ENCODE data around the gene PLXNB3. TPM values are rescaled to one million over a fixed set of nuclear protein-coding genes. Genes with fewer than 3 reads are reported as not detected.

The PLXNB3 gene
- polyA plus RNA-seq, 2 donors, result 5.1 to 12.4 TPM

- no peak overlapping the region for H3K27ac ChIP-seq (ENCODE audit: low read depth in 2 of 2, low read length in 1 of 2)
- no peaks in the 10 kb centered on the region for H3K9me3 ChIP-seq (ENCODE audit: control insufficient read depth in 2 of 2, insufficient read depth in 1 of 2, low read depth in 1 of 2, low read length in 1 of 2)
- H3K4me3 ChIP-seq (ENCODE audit: low read depth in 1 of 2, low read length in 2 of 2), result no peak overlapping the region
- H3K36me3 ChIP-seq (ENCODE audit: control insufficient read depth in 2 of 2, insufficient read depth in 2 of 2, low read length in 1 of 2), result peaks cover 0 to 7% of the 10 kb centered on the region in 2 donors
- no peaks in the 10 kb centered on the region for H3K27me3 ChIP-seq (ENCODE audit: control insufficient read depth in 1 of 2, insufficient read depth in 2 of 2, low read length in 2 of 2)
- no peaks in the 10 kb centered on the region for H3K4me1 ChIP-seq (ENCODE audit: control insufficient read depth in 2 of 2, insufficient read depth in 2 of 2, low read length in 1 of 2)
- 80 to 82% methylated on average over 21 of the region's 21 CpGs for WGBS, 2 donors
These were observed 8.5 kb downstream of the PLXNB3 start for GRCh38 chrX:153772316-153773217.

DNA sequence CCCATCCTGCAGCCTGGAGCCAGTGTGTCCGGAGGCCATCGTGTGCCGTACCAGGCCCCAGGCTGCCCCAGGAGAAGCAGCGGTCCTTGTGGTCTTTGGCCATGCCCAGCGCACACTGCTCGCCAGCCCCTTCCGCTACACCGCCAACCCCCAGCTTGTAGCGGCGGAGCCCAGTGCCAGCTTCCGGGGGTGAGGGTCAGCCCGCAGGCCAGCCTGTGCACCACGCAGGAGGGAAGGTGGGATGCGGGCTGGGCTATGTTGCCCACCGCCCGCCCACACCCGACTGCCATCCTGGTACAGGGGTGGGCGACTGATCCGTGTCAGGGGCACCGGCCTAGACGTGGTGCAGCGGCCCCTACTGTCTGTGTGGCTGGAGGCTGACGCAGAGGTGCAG is 9.2 kb downstream of the PLXNB3 start:
- H3K9me3 ChIP-seq (ENCODE audit: control insufficient read depth in 2 of 2, insufficient read depth in 1 of 2, low read depth in 1 of 2, low read length in 1 of 2), result no peaks in the 10 kb centered on the region

GRCh38 chrX:153773741-153774575 is 9.9 kb downstream of the PLXNB3 start:
- WGBS, 2 donors, result 92 to 93% methylated on average over 45 to 48 of the region's 48 CpGs
- no peak overlapping the region for H3K27ac ChIP-seq (ENCODE audit: low read depth in 2 of 2, low read length in 1 of 2)
- no peak overlapping the region for H3K4me3 ChIP-seq (ENCODE audit: low read depth in 1 of 2, low read length in 2 of 2)
- H3K27me3 ChIP-seq (ENCODE audit: control insufficient read depth in 1 of 2, insufficient read depth in 2 of 2, low read length in 2 of 2), result no peaks in the 10 kb centered on the region
- H3K9me3 ChIP-seq (ENCODE audit: control insufficient read depth in 2 of 2, insufficient read depth in 1 of 2, low read depth in 1 of 2, low read length in 1 of 2), result no peaks in the 10 kb centered on the region
- peaks cover 0 to 9% of the 10 kb centered on the region in 2 donors for H3K36me3 ChIP-seq (ENCODE audit: control insufficient read depth in 2 of 2, insufficient read depth in 2 of 2, low read length in 1 of 2)
- H3K4me1 ChIP-seq (ENCODE audit: control insufficient read depth in 2 of 2, insufficient read depth in 2 of 2, low read length in 1 of 2), result no peaks in the 10 kb centered on the region

More for the DNA sequence above, 9.2 kb downstream of the PLXNB3 start:
- Histone ChIP-seq H3K27me3 (ENCODE audit: control insufficient read depth in 1 of 2, insufficient read depth in 2 of 2, low read length in 2 of 2) (no peaks in the 10 kb centered on the region), H3K4me1 (ENCODE audit: control insufficient read depth in 2 of 2, insufficient read depth in 2 of 2, low read length in 1 of 2) (no peaks in the 10 kb centered on the region), H3K36me3 (ENCODE audit: control insufficient read depth in 2 of 2, insufficient read depth in 2 of 2, low read length in 1 of 2) (peaks cover 0 to 9% of the 10 kb centered on the region in 2 donors), H3K4me3 (ENCODE audit: low read depth in 1 of 2, low read length in 2 of 2) (no peak overlapping the region), H3K27ac (ENCODE audit: low read depth in 2 of 2, low read length in 1 of 2) (no peak overlapping the region)
- 94 to 95% methylated on average over 23 of the region's 23 CpGs for WGBS, 2 donors

GRCh38 chrX:153774576-153775292 is 10.7 kb downstream of the PLXNB3 start:
- no peaks in the 10 kb centered on the region for H3K9me3 ChIP-seq (ENCODE audit: control insufficient read depth in 2 of 2, insufficient read depth in 1 of 2, low read depth in 1 of 2, low read length in 1 of 2)
- no peaks in the 10 kb centered on the region for H3K4me1 ChIP-seq (ENCODE audit: control insufficient read depth in 2 of 2, insufficient read depth in 2 of 2, low read length in 1 of 2)
- WGBS, 2 donors, result 90 to 91% methylated on average over 37 of the region's 37 CpGs
- H3K36me3 ChIP-seq (ENCODE audit: control insufficient read depth in 2 of 2, insufficient read depth in 2 of 2, low read length in 1 of 2), result peaks cover 0 to 6% of the 10 kb centered on the region in 2 donors
- H3K27me3 ChIP-seq (ENCODE audit: control insufficient read depth in 1 of 2, insufficient read depth in 2 of 2, low read length in 2 of 2), result no peaks in the 10 kb centered on the region
- no peak overlapping the region for H3K4me3 ChIP-seq (ENCODE audit: low read depth in 1 of 2, low read length in 2 of 2)
- no peak overlapping the region for H3K27ac ChIP-seq (ENCODE audit: low read depth in 2 of 2, low read length in 1 of 2)

DNA sequence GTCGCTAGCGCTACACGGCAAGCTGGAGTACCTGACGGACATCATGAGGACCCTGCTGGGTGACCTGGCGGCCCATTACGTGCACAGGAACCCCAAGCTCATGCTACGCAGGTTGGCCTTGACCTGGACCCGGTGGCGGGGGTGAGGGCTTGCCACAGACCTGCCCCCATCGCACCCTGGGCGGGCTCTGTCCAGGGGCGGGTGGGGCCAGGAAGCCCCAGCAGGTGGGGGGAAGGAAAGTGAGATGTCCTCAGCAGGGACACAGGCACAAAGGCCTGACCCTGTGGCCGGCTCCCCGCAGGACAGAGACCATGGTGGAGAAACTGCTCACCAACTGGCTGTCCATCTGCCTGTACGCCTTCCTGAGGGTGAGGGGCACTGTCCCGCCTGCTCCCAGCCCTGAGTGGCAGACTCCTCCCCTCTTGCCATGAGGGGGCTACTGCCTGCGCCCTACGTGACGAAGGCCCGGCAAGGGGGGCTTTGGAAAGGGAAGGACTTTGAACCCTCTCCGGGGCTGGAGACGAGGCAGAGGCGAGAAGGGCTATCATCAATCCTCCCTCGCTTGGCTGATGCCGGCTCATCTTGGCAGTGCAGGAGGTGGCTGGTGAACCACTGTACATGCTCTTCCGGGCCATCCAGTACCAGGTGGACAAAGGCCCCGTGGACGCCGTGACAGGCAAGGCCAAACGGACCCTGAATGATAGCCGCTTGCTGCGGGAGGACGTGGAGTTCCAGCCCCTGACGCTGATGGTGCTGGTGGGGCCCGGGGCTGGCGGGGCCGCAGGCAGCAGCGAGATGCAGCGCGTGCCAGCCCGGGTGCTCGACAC is 11.5 kb downstream of the PLXNB3 start:
- H3K9me3 ChIP-seq (ENCODE audit: control insufficient read depth in 2 of 2, insufficient read depth in 1 of 2, low read depth in 1 of 2, low read length in 1 of 2), result no peaks in the 10 kb centered on the region
- H3K4me1 ChIP-seq (ENCODE audit: control insufficient read depth in 2 of 2, insufficient read depth in 2 of 2, low read length in 1 of 2), result no peaks in the 10 kb centered on the region
- no peaks in the 10 kb centered on the region for H3K27me3 ChIP-seq (ENCODE audit: control insufficient read depth in 1 of 2, insufficient read depth in 2 of 2, low read length in 2 of 2)
- H3K27ac ChIP-seq (ENCODE audit: low read depth in 2 of 2, low read length in 1 of 2), result no peak overlapping the region
- H3K4me3 ChIP-seq (ENCODE audit: low read depth in 1 of 2, low read length in 2 of 2), result no peak overlapping the region
- 95% methylated on average over 39 to 42 of the region's 42 CpGs for WGBS, 2 donors
- H3K36me3 ChIP-seq (ENCODE audit: control insufficient read depth in 2 of 2, insufficient read depth in 2 of 2, low read length in 1 of 2), result peaks cover 0 to 6% of the 10 kb centered on the region in 2 donors

DNA sequence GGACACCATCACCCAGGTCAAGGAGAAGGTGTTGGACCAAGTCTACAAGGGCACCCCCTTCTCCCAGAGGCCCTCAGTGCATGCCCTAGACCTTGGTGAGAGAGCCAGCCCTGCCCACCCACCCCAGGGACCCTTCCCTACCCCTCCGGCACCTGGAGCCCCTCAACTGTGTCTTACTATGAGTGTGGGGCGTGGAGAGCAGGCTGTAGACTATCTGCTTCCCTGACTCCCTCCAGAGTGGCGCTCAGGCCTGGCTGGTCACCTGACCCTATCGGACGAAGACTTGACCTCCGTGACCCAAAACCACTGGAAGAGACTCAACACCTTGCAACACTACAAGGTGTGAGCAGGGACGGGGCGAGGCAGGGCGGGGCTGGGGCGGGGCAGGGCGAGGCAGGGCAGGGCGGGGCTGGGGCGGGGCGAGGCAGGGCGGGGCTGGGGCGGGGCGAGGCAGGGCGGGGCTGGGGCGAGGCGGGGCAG is 12.1 kb downstream of the PLXNB3 start:
- Histone ChIP-seq H3K27ac (ENCODE audit: low read depth in 2 of 2, low read length in 1 of 2) (no peak overlapping the region), H3K27me3 (ENCODE audit: control insufficient read depth in 1 of 2, insufficient read depth in 2 of 2, low read length in 2 of 2) (no peaks in the 10 kb centered on the region), H3K36me3 (ENCODE audit: control insufficient read depth in 2 of 2, insufficient read depth in 2 of 2, low read length in 1 of 2) (peaks cover 0 to 6% of the 10 kb centered on the region in 2 donors), H3K4me1 (ENCODE audit: control insufficient read depth in 2 of 2, insufficient read depth in 2 of 2, low read length in 1 of 2) (no peaks in the 10 kb centered on the region), H3K9me3 (ENCODE audit: control insufficient read depth in 2 of 2, insufficient read depth in 1 of 2, low read depth in 1 of 2, low read length in 1 of 2) (no peaks in the 10 kb centered on the region), H3K4me3 (ENCODE audit: low read depth in 1 of 2, low read length in 2 of 2) (no peak overlapping the region)
- 67 to 73% methylated on average over 14 to 15 of the region's 20 CpGs for WGBS, 2 donors

- Histone ChIP-seq H3K36me3 (ENCODE audit: control insufficient read depth in 2 of 2, insufficient read depth in 2 of 2, low read length in 1 of 2) (peaks cover 0 to 3% of the 10 kb centered on the region in 2 donors), H3K4me3 (ENCODE audit: low read depth in 1 of 2, low read length in 2 of 2) (no peak overlapping the region), H3K27ac (ENCODE audit: low read depth in 2 of 2, low read length in 1 of 2) (no peak overlapping the region), H3K27me3 (ENCODE audit: control insufficient read depth in 1 of 2, insufficient read depth in 2 of 2, low read length in 2 of 2) (no peaks in the 10 kb centered on the region), H3K4me1 (ENCODE audit: control insufficient read depth in 2 of 2, insufficient read depth in 2 of 2, low read length in 1 of 2) (no peaks in the 10 kb centered on the region), H3K9me3 (ENCODE audit: control insufficient read depth in 2 of 2, insufficient read depth in 1 of 2, low read depth in 1 of 2, low read length in 1 of 2) (no peaks in the 10 kb centered on the region)
- 83 to 100% methylated on average over 2 to 7 of the region's 22 CpGs for WGBS, 2 donors
These were observed 12.6 kb downstream of the PLXNB3 start for GRCh38 chrX:153776611-153777045.

DNA sequence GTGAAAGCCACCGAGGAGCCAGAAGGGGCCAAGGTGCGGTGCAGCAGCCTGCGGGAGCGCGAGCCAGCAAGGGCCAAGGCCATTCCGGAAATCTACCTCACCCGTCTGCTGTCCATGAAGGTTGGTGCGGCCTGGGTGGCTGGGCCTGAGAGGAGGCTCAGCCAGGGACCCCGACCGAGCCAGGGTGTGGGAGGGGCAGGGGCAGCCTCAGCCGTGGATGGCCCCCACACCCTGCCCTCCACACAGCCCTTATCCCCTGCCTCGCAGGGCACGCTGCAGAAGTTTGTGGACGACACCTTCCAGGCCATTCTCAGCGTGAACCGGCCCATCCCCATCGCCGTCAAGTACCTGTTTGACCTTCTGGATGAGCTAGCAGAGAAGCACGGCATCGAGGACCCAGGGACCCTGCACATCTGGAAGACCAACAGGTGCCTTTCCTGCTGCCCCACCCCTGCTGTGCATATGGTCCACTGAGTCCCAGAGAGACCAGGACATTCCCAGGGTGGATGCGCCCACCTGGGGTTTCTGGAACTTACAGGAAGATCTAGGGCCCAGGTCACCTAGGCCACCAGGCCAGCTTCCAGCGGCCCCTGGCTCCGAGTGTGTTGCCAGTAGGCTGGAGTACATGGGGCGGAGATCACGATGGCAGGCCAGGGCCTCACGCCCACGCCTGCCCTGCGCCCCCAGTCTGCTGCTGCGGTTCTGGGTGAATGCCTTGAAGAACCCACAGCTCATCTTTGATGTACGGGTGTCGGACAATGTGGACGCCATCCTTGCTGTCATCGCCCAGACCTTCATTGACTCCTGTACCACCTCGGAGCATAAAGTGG is 13.4 kb downstream of the PLXNB3 start:
- Histone ChIP-seq H3K27me3 (ENCODE audit: control insufficient read depth in 1 of 2, insufficient read depth in 2 of 2, low read length in 2 of 2) (no peaks in the 10 kb centered on the region), H3K27ac (ENCODE audit: low read depth in 2 of 2, low read length in 1 of 2) (no peak overlapping the region), H3K36me3 (ENCODE audit: control insufficient read depth in 2 of 2, insufficient read depth in 2 of 2, low read length in 1 of 2) (peaks cover 0 to 3% of the 10 kb centered on the region in 2 donors), H3K4me3 (ENCODE audit: low read depth in 1 of 2, low read length in 2 of 2) (no peak overlapping the region), H3K4me1 (ENCODE audit: control insufficient read depth in 2 of 2, insufficient read depth in 2 of 2, low read length in 1 of 2) (no peaks in the 10 kb centered on the region), H3K9me3 (ENCODE audit: control insufficient read depth in 2 of 2, insufficient read depth in 1 of 2, low read depth in 1 of 2, low read length in 1 of 2) (no peaks in the 10 kb centered on the region)
- 84 to 85% methylated on average over 32 to 34 of the region's 34 CpGs for WGBS, 2 donors

Measured in esophagus (tissue), 2 donors.